Right atrium auricular region (tissue), 2 donors: ENCODE data around the gene MRTFA. TPM values are rescaled to one million over a fixed set of nuclear protein-coding genes. Genes with fewer than 3 reads are reported as not detected.

Experiments
- DNase-seq: peaks from one replicate; pipeline ENCODE4 v3.0.0-alpha.2; 2019; ENCODE audit warnings: low spot score
- H3K27ac ChIP-seq, 2 donors: fragments of 200-600 bp; sonication (generic); 1 replicate in 1 of 2; 2 replicates in 1 of 2; pipeline ENCODE4 v1.5.1; 2016 to 2019
- H3K27me3 ChIP-seq, 2 donors: fragments of 200-600 bp; sonication (generic); one replicate each; pipeline versions ENCODE4 v1.5.1 to v1.6.0; 2017 to 2019
- H3K36me3 ChIP-seq: fragments of 200-600 bp; sonication (generic); one replicate; pipeline ENCODE4 v1.5.1; 2016
- H3K4me1 ChIP-seq, 2 donors: fragments of 200-600 bp; sonication (generic); one replicate each; pipeline versions ENCODE4 v1.5.1 to v1.6.0; 2017 to 2019
- H3K4me3 ChIP-seq, 2 donors: fragments of 200-600 bp; sonication (generic); 1 replicate in 1 of 2; 2 replicates in 1 of 2; pipeline ENCODE4 v1.5.1; 2017 to 2019; ENCODE audit warnings: mild to moderate bottlenecking in 1 of 2, moderate library complexity in 1 of 2
- H3K9me3 ChIP-seq, 2 donors: fragments of 200-600 bp; sonication (generic); one replicate each; pipeline ENCODE4 v1.5.1; 2019
- total RNA-seq, 2 donors: library from RNA; depleted of rRNA; stranded (reverse); fragments of >200 nt; gene quantifications; one replicate each; pipeline ENCODE4 v1.1.0, GENCODE V29; 2016
- TF ChIP-seq, protein P1 (sequence below), 2 donors: fragments of 200-600 bp; sonication (generic); IDR thresholded peaks; one replicate each; pipeline ENCODE4 v1.5.1; 2019; ENCODE audit warnings: antibody characterized with exemption in 2 of 2

MRTFA gene
- total RNA-seq, 2 donors from 2014 or later = 45.8 to 55.2 TPM

GRCh38 chr22:40409613-40410113 lies 226.9 kb downstream of the MRTFA start:
- Histone ChIP-seq H3K27me3 (no peaks in the 10 kb centered on the region), H3K9me3 (no peaks in the 10 kb centered on the region), H3K4me1 (peaks cover 0 to under 1% of the 10 kb centered on the region in 2 donors), H3K4me3 (no peak overlapping the region), H3K27ac (no peak overlapping the region), H3K36me3 (peaks cover 79% of the 10 kb centered on the region)
- no peak for DNase-seq
- TF ChIP-seq, protein P1, sequence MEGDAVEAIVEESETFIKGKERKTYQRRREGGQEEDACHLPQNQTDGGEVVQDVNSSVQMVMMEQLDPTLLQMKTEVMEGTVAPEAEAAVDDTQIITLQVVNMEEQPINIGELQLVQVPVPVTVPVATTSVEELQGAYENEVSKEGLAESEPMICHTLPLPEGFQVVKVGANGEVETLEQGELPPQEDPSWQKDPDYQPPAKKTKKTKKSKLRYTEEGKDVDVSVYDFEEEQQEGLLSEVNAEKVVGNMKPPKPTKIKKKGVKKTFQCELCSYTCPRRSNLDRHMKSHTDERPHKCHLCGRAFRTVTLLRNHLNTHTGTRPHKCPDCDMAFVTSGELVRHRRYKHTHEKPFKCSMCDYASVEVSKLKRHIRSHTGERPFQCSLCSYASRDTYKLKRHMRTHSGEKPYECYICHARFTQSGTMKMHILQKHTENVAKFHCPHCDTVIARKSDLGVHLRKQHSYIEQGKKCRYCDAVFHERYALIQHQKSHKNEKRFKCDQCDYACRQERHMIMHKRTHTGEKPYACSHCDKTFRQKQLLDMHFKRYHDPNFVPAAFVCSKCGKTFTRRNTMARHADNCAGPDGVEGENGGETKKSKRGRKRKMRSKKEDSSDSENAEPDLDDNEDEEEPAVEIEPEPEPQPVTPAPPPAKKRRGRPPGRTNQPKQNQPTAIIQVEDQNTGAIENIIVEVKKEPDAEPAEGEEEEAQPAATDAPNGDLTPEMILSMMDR (IDR thresholded peaks at IDR 0.05) = no peak

GRCh38 chr22:40408718-40409612 lies 227.6 kb downstream of the MRTFA start:
- Histone ChIP-seq H3K9me3 (no peaks in the 10 kb centered on the region), H3K4me3 (no peak overlapping the region), H3K36me3 (peaks cover 86% of the 10 kb centered on the region), H3K27ac (no peak overlapping the region), H3K4me1 (no peaks in the 10 kb centered on the region), H3K27me3 (no peaks in the 10 kb centered on the region)
- TF ChIP-seq, protein P1 (IDR thresholded peaks at IDR 0.05) = no peak
- DNase-seq = no peak

- Histone ChIP-seq H3K27me3 (no peaks in the 10 kb centered on the region), H3K27ac (no peak overlapping the region), H3K36me3 (peaks cover 93% of the 10 kb centered on the region), H3K9me3 (no peaks in the 10 kb centered on the region), H3K4me3 (no peak overlapping the region), H3K4me1 (no peaks in the 10 kb centered on the region)
- DNase-seq = no peak
- TF ChIP-seq, protein P1 (IDR thresholded peaks at IDR 0.05) = no peak
Measured at GRCh38 chr22:40407831-40408717, 228.4 kb downstream of the MRTFA start.

GRCh38 chr22:40407021-40407761 lies 229.3 kb downstream of the MRTFA start:
- Histone ChIP-seq H3K4me3 (no peak overlapping the region), H3K27me3 (no peaks in the 10 kb centered on the region), H3K27ac (no peak overlapping the region), H3K9me3 (no peaks in the 10 kb centered on the region), H3K36me3 (peaks cover 96% of the 10 kb centered on the region), H3K4me1 (no peaks in the 10 kb centered on the region)
- TF ChIP-seq, protein P1 (IDR thresholded peaks at IDR 0.05) = no peak
- DNase-seq = no peak
